Keratinocyte (primary cell): Measurements from ENCODE around the gene FNDC3B. TPM values are rescaled to one million over a fixed set of nuclear protein-coding genes. Genes with fewer than 3 reads are reported as not detected.

ENCODE experiments used
- DNase-seq: peaks from one replicate; pipeline ENCODE4 v3.0.0-alpha.2; 2011; ENCODE audit warnings: low read depth, missing footprints, low spot score
- FAIRE-seq: peaks from 2 replicates; lab custom pipeline; 2011; peaks lifted over from hg19 to GRCh38; lab: Jason Lieb, UNC
- H2AFZ ChIP-seq: 2 replicates; pipeline ENCODE4 v1.6.0; 2012; ENCODE audit warnings: low read length, control low read depth, inconsistent platforms; ENCODE audit not compliant: control insufficient read depth
- H3K27ac ChIP-seq: 2 replicates; pipeline ENCODE4 v1.5.1; 2011; ENCODE audit warnings: low read length; ENCODE audit not compliant: control insufficient read depth, insufficient read depth
- H3K27me3 ChIP-seq: 3 replicates; pipeline ENCODE4 v1.6.0; 2011; ENCODE audit warnings: low read length; ENCODE audit not compliant: control insufficient read depth, insufficient read depth; ENCODE audit errors: extremely low read depth
- H3K36me3 ChIP-seq, 2 experiments: 2 replicates in 1 of 2; 3 replicates in 1 of 2; pipeline ENCODE4 v1.5.1; 2011; ENCODE audit warnings: low read length in 2 of 2, mild to moderate bottlenecking in 1 of 2; ENCODE audit not compliant: control insufficient read depth in 2 of 2, insufficient read depth in 2 of 2; ENCODE audit errors: extremely low read depth in 1 of 2
- H3K4me1 ChIP-seq: 3 replicates; pipeline ENCODE4 v1.5.1; 2011; ENCODE audit warnings: low read length; ENCODE audit not compliant: control insufficient read depth, insufficient read depth; ENCODE audit errors: extremely low read depth
- H3K4me2 ChIP-seq: 3 replicates; pipeline ENCODE4 v1.6.0; 2011; ENCODE audit warnings: low read depth, low read length; ENCODE audit not compliant: control insufficient read depth, insufficient read depth; ENCODE audit errors: extremely low read depth
- H3K4me3 ChIP-seq, 3 experiments: fragments of 200-600 bp in 1 of 3; sonication (generic) in 1 of 3; 2 replicates in 2 of 3; 3 replicates in 1 of 3; pipeline ENCODE4 v1.5.1; 2011 to 2016; ENCODE audit warnings: low read length in 3 of 3, mild to moderate bottlenecking in 3 of 3, control low read depth in 2 of 3, inconsistent platforms in 1 of 3, low read depth in 1 of 3, mixed read lengths in 1 of 3, mixed run types in 1 of 3, moderate library complexity in 1 of 3; ENCODE audit not compliant: control insufficient read depth in 2 of 3, insufficient read depth in 2 of 3; ENCODE audit errors: extremely low read depth in 1 of 3
- H3K79me2 ChIP-seq: 2 replicates; pipeline ENCODE4 v1.6.0; 2012; ENCODE audit warnings: low read length; ENCODE audit not compliant: control insufficient read depth, insufficient read depth
- H3K9ac ChIP-seq: 3 replicates; pipeline ENCODE4 v1.6.0; 2011; ENCODE audit warnings: low read length; ENCODE audit not compliant: control insufficient read depth, insufficient read depth; ENCODE audit errors: extremely low read depth
- H3K9me1 ChIP-seq: 3 replicates; pipeline ENCODE4 v1.6.0; 2011; ENCODE audit warnings: low read length; ENCODE audit not compliant: control insufficient read depth, insufficient read depth; ENCODE audit errors: extremely low read depth
- H3K9me3 ChIP-seq: 2 replicates; pipeline ENCODE4 v1.5.1; 2012; ENCODE audit warnings: low read depth, low read length; ENCODE audit not compliant: control insufficient read depth
- H4K20me1 ChIP-seq: 3 replicates; pipeline ENCODE4 v1.6.0; 2011; ENCODE audit warnings: low read length; ENCODE audit not compliant: control insufficient read depth, insufficient read depth; ENCODE audit errors: extremely low read depth
- CTCF ChIP-seq, 3 experiments: IDR thresholded peaks in 1 of 3; conservative IDR thresholded peaks in 1 of 3; optimal IDR thresholded peaks in 1 of 3; 2 replicates in 2 of 3; 3 replicates in 1 of 3; pipeline versions ENCODE3 to v1.5.1; 2011; ENCODE audit warnings: low read length in 3 of 3, mild to moderate bottlenecking in 3 of 3, moderate library complexity in 2 of 3, control low read depth in 1 of 3, inconsistent platforms in 1 of 3; ENCODE audit not compliant: insufficient read depth in 2 of 3; ENCODE audit errors: extremely low read depth in 1 of 3
- EZH2 ChIP-seq: IDR thresholded peaks from one replicate; pipeline ENCODE4 v1.6.1; 2012; ENCODE audit warnings: inconsistent platforms, mild to moderate bottlenecking, low read length, moderate library complexity
- dilution Hi-C: fragments of 300-500 bp; cut with MboI; formaldehyde crosslinking; loops from one replicate; pipeline ENCODE4 v1.7.0; 2020; ENCODE audit warnings: low sequenced_read_pairs; ENCODE audit not compliant: extremely low pct_ligation_motif_present
- polyA plus RNA-seq, 5 experiments: library from polyadenylated mRNA; depleted of rRNA in 3 of 5; stranded (reverse) in 3 of 5; stranded (forward) in 1 of 5; unstranded in 1 of 5; fragments of >200 nt; gene quantifications; 1 replicate in 1 of 5; 2 replicates in 3 of 5; 3 replicates in 1 of 5; pipeline versions ENCODE4 v1.2.1 to v1.2.3, GENCODE V29; 2011 to 2012; ENCODE audit warnings: missing spikeins in 2 of 5, low read depth in 1 of 5, low replicate concordance in 1 of 5

FNDC3B gene
- polyA plus RNA-seq, 1 donor (not counting 4 experiments of a cell fraction or from before 2014, with no cell fraction given), result 31.4 TPM

- dilution Hi-C loops, result no loop called here
- Histone ChIP-seq H3K9me3 (no peaks in the 10 kb centered on the region), H4K20me1 (no peaks in the 10 kb centered on the region), H3K4me2 (no peak overlapping the region), H3K79me2 (no peaks in the 10 kb centered on the region), H3K4me3 (no peak overlapping the region), H3K9me1 (no peaks in the 10 kb centered on the region), H3K9ac (no peak overlapping the region), H3K27me3 (no peaks in the 10 kb centered on the region), H3K4me1 (no peaks in the 10 kb centered on the region), H3K36me3 (peaks cover 17 to 19% of the 10 kb centered on the region in 2 experiments), H2AFZ (no peak overlapping the region), H3K27ac (no peak overlapping the region)
- FAIRE-seq (no peak), DNase-seq (no peak)
- no peak for TF ChIP-seq EZH2
- TF ChIP-seq CTCF (optimal IDR thresholded peaks at IDR 0.05 in 1 of 3, IDR thresholded peaks at IDR 0.05 in 1 of 3, conservative IDR thresholded peaks at IDR 0.05 in 1 of 3; ENCODE audit: extremely low read depth in 1 of 3, insufficient read depth in 2 of 3, low read length in 3 of 3), result no peak
These were observed 334.5 kb downstream of the FNDC3B start for GRCh38 chr3:172373912-172374311.

GRCh38 chr3:172375206-172375850 is 335.9 kb downstream of the FNDC3B start:
- Histone ChIP-seq H3K4me1 (no peaks in the 10 kb centered on the region), H2AFZ (no peak overlapping the region), H3K9ac (no peak overlapping the region), H3K36me3 (peaks cover 19 to 23% of the 10 kb centered on the region in 2 experiments), H3K79me2 (no peaks in the 10 kb centered on the region), H3K4me2 (no peak overlapping the region), H3K27ac (no peak overlapping the region), H3K9me3 (no peaks in the 10 kb centered on the region), H4K20me1 (no peaks in the 10 kb centered on the region), H3K27me3 (no peaks in the 10 kb centered on the region), H3K4me3 (no peak overlapping the region), H3K9me1 (no peaks in the 10 kb centered on the region)
- no peak for DNase-seq
- dilution Hi-C loops, result no loop called here
- no peak for TF ChIP-seq EZH2
- TF ChIP-seq CTCF (optimal IDR thresholded peaks at IDR 0.05 in 1 of 3, IDR thresholded peaks at IDR 0.05 in 1 of 3, conservative IDR thresholded peaks at IDR 0.05 in 1 of 3; ENCODE audit: extremely low read depth in 1 of 3, insufficient read depth in 2 of 3, low read length in 3 of 3), result no peak
- no peak for FAIRE-seq
